NB4 (cell line): Measurements from ENCODE around the gene RASA3.

Experiments
- TF ChIP-seq, protein P1 (sequence below): IDR thresholded peaks from one replicate; pipeline ENCODE4 v1.5.1; 2012; ENCODE audit warnings: low read depth, low read length
- TF ChIP-seq, protein P2 (sequence below): IDR thresholded peaks from 2 replicates; pipeline ENCODE4 v1.6.1; 2011; ENCODE audit warnings: low read depth, low read length

DNA sequence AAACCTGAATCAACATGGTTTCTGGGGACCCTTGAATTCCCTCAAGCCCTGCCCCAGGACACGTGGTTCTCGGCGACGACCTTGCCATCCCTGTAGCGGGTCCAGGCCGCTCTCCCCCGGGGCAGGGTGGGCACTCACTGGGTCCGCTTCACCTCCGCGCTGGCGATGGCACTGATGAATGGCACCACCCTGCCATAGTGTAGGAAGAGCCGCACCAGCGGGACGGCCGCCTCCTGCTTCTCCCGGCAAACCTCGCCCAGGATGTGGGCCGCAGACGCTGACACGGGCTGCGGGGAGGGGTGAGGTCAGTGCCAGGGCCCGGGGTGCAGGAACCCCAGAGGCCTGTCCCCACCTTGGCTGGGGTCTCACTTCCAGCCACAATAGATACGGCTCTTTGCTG is 114.5 kb downstream of the RASA3 start:
- TF ChIP-seq, protein P1, sequence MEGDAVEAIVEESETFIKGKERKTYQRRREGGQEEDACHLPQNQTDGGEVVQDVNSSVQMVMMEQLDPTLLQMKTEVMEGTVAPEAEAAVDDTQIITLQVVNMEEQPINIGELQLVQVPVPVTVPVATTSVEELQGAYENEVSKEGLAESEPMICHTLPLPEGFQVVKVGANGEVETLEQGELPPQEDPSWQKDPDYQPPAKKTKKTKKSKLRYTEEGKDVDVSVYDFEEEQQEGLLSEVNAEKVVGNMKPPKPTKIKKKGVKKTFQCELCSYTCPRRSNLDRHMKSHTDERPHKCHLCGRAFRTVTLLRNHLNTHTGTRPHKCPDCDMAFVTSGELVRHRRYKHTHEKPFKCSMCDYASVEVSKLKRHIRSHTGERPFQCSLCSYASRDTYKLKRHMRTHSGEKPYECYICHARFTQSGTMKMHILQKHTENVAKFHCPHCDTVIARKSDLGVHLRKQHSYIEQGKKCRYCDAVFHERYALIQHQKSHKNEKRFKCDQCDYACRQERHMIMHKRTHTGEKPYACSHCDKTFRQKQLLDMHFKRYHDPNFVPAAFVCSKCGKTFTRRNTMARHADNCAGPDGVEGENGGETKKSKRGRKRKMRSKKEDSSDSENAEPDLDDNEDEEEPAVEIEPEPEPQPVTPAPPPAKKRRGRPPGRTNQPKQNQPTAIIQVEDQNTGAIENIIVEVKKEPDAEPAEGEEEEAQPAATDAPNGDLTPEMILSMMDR = no peak
- TF ChIP-seq, protein P2, sequence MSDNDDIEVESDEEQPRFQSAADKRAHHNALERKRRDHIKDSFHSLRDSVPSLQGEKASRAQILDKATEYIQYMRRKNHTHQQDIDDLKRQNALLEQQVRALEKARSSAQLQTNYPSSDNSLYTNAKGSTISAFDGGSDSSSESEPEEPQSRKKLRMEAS = no peak
